Pericardium fibroblast (primary cell): ENCODE measurements around the gene MTFP1. TPM values are rescaled to one million over a fixed set of nuclear protein-coding genes. Genes with fewer than 3 reads are reported as not detected.

Experiments used
- total RNA-seq: library from RNA; depleted of rRNA; stranded (reverse); fragments of >200 nt; gene quantifications from 2 replicates; pipeline ENCODE4 v1.2.3, GENCODE V29; 2015

MTFP1 gene
- 3.3 and 14.2 TPM in 2 replicates for total RNA-seq

GRCh38 chr22:30425616-30426387 lies at the start of gene MTFP1:
Gene MTFP1 (plus strand): TSS chr22:30425768. CDS start chr22:30425880, 112 bp downstream.

GRCh38 chr22:30386960-30387827 lies 38.4 kb upstream of the MTFP1 start, which contains the start of gene RNF215:
Gene RNF215 (minus strand): TSS chr22:30387411. CDS start chr22:30387313, 98 bp downstream.

GRCh38 chr22:30396871-30397655 lies 28.5 kb upstream of the MTFP1 start, which contains the start of gene SEC14L2:
Gene SEC14L2 (plus strand): TSS chr22:30397018. CDS start chr22:30397117, 99 bp downstream.

GRCh38 chr22:30471616-30472318 lies 46.2 kb downstream of the MTFP1 start, which contains the start of gene SEC14L3:
Gene SEC14L3 (minus strand): TSS chr22:30472017. CDS start chr22:30471958, 59 bp downstream.

Other genes with a start within 250 kb of the MTFP1 start
- gene LIF, start 179.0 kb upstream of the MTFP1 start, total RNA-seq, result 0.26 and 1.6 TPM in 2 replicates
- not detected in 2 replicates for gene OSM, start 158.9 kb upstream of the MTFP1 start, total RNA-seq
- 24.3 and 42.6 TPM in 2 replicates for gene CASTOR1, start 136.3 kb upstream of the MTFP1 start, total RNA-seq
- gene TBC1D10A, start 98.8 kb upstream of the MTFP1 start, total RNA-seq, result 10.9 and 27.8 TPM in 2 replicates
- gene SF3A1, start 68.9 kb upstream of the MTFP1 start, total RNA-seq, result 25.2 and 32.3 TPM in 2 replicates
- gene CCDC157, start 68.8 kb upstream of the MTFP1 start, total RNA-seq, result 0.17 and 3.2 TPM in 2 replicates
- 17.5 and 25.2 TPM in 2 replicates for gene RNF215, start 38.4 kb upstream of the MTFP1 start, total RNA-seq
- gene SEC14L2, start 28.8 kb upstream of the MTFP1 start, total RNA-seq, result 4.0 and 5.0 TPM in 2 replicates
- not detected in 2 replicates for gene SEC14L3, start 46.2 kb downstream of the MTFP1 start, total RNA-seq
- gene SEC14L4, start 79.9 kb downstream of the MTFP1 start, total RNA-seq, result not detected in 2 replicates
- gene SEC14L6, start 121.0 kb downstream of the MTFP1 start, total RNA-seq, result under 0.01 TPM in 1 of 2 replicates, not detected in the other
- 0.12 TPM in 1 of 2 replicates, not detected in the other for gene GAL3ST1, start 148.9 kb downstream of the MTFP1 start, total RNA-seq
- 54.1 and 63.2 TPM in 2 replicates for gene PES1, start 166.1 kb downstream of the MTFP1 start, total RNA-seq
- gene TCN2, start 181.4 kb downstream of the MTFP1 start, total RNA-seq, result 32.9 and 43.2 TPM in 2 replicates
- gene SLC35E4, start 210.0 kb downstream of the MTFP1 start, total RNA-seq, result 8.4 and 9.5 TPM in 2 replicates
- gene DUSP18, start 242.1 kb downstream of the MTFP1 start, total RNA-seq, result 4.7 and 7.4 TPM in 2 replicates